Cerebellar nuclear complex (tissue), 1 donor: ENCODE results near the gene RAPGEF6.
"Not testable (repeated sequence)": the region's sequence is repeated elsewhere in the genome, so short reads cannot be mapped to it uniquely, and the experiment has no call there.

Experiments used
- DNase-seq, 2 experiments: peaks; one replicate each; lab custom pipeline; 2025; lab: John Stamatoyannopoulos, UW

RAPGEF6 gene

GRCh38 chr5:131496400-131496713, 138.7 kb downstream of the RAPGEF6 start:
- DNase-seq: no peak

- no peak for DNase-seq
Observed at GRCh38 chr5:131495536-131496399, 139.3 kb downstream of the RAPGEF6 start.

- no peak for DNase-seq
Observed at GRCh38 chr5:131491749-131492148, 143.3 kb downstream of the RAPGEF6 start.

- no peak for DNase-seq
Observed at GRCh38 chr5:131488463-131488862, 146.6 kb downstream of the RAPGEF6 start.

- not testable (repeated sequence) for DNase-seq
Observed at GRCh38 chr5:131487371-131487770, 147.7 kb downstream of the RAPGEF6 start.

GRCh38 chr5:131482617-131483016, 152.4 kb downstream of the RAPGEF6 start:
- DNase-seq: no peak

GRCh38 chr5:131481569-131481968, 153.5 kb downstream of the RAPGEF6 start:
- DNase-seq: no peak

- DNase-seq: no peak
Observed at GRCh38 chr5:131475541-131475941, 159.5 kb downstream of the RAPGEF6 start.

- no peak for DNase-seq
Observed at GRCh38 chr5:131473731-131474130, 161.3 kb downstream of the RAPGEF6 start.

GRCh38 chr5:131466171-131466766, 168.8 kb downstream of the RAPGEF6 start:
- DNase-seq: no peak

- no peak for DNase-seq
Observed at GRCh38 chr5:131463656-131464055, 171.4 kb downstream of the RAPGEF6 start.

- DNase-seq: no peak
Observed at GRCh38 chr5:131462454-131462853, 172.6 kb downstream of the RAPGEF6 start.

GRCh38 chr5:131461742-131462141, 173.3 kb downstream of the RAPGEF6 start:
- no peak for DNase-seq

GRCh38 chr5:131460867-131461572, 174.0 kb downstream of the RAPGEF6 start:
- DNase-seq: no peak

- DNase-seq: no peak
Observed at GRCh38 chr5:131460133-131460532, 174.9 kb downstream of the RAPGEF6 start.

- no peak for DNase-seq
Observed at GRCh38 chr5:131459216-131459615, 175.8 kb downstream of the RAPGEF6 start.

- no peak for DNase-seq
Observed at GRCh38 chr5:131457193-131457592, 177.8 kb downstream of the RAPGEF6 start.

- DNase-seq: no peak
Observed at GRCh38 chr5:131450941-131451340, 184.1 kb downstream of the RAPGEF6 start.

- no peak for DNase-seq
Observed at GRCh38 chr5:131441184-131441583, 193.8 kb downstream of the RAPGEF6 start.

GRCh38 chr5:131436081-131436480, 198.9 kb downstream of the RAPGEF6 start:
- DNase-seq: no peak

- DNase-seq: no peak
Observed at GRCh38 chr5:131433109-131433508, 201.9 kb downstream of the RAPGEF6 start.

GRCh38 chr5:131431794-131432193, 203.2 kb downstream of the RAPGEF6 start:
- DNase-seq: no peak

GRCh38 chr5:131430794-131431193, 204.2 kb downstream of the RAPGEF6 start:
- no peak for DNase-seq
